ENCODE data around the gene POLN.

Gene POLN

DNA sequence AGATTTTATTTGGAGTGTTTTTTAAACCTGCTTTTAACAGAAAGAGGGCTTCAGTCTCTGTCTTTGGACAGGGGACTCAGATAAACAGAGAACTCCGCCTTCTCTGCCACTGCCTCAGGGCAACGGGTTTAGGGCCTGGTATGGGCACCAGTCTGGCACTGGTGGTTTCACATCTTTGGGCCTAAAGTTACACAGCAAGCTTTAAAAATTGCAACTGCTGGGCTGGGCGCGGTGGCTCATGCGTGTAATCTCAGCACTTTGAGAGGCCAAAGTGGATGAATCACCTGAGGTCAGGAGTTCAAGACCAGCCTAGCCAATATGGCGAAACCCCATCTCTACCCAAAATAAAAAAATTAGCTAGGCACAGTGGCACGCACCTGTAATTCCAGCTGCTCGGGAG, 193.1 kb downstream of the POLN start:
- TF ChIP-seq TCF4 (CRISPR knock-in tag; IDR thresholded peaks at IDR 0.05; ENCODE audit: borderline replicate concordance), result no peak
- TF ChIP-seq ZNF70 (CRISPR knock-in tag; IDR thresholded peaks at IDR 0.05), result no peak
- no peak for TF ChIP-seq ZC3H10 (CRISPR knock-in tag; IDR thresholded peaks at IDR 0.05)
- TF ChIP-seq ARNTL (CRISPR knock-in tag; IDR thresholded peaks at IDR 0.05; ENCODE audit: borderline replicate concordance, low read depth), result no peak
- no peak for TF ChIP-seq BACH2 (CRISPR knock-in tag; IDR thresholded peaks at IDR 0.05; ENCODE audit: borderline replicate concordance)
- no peak for ATAC-seq

DNA sequence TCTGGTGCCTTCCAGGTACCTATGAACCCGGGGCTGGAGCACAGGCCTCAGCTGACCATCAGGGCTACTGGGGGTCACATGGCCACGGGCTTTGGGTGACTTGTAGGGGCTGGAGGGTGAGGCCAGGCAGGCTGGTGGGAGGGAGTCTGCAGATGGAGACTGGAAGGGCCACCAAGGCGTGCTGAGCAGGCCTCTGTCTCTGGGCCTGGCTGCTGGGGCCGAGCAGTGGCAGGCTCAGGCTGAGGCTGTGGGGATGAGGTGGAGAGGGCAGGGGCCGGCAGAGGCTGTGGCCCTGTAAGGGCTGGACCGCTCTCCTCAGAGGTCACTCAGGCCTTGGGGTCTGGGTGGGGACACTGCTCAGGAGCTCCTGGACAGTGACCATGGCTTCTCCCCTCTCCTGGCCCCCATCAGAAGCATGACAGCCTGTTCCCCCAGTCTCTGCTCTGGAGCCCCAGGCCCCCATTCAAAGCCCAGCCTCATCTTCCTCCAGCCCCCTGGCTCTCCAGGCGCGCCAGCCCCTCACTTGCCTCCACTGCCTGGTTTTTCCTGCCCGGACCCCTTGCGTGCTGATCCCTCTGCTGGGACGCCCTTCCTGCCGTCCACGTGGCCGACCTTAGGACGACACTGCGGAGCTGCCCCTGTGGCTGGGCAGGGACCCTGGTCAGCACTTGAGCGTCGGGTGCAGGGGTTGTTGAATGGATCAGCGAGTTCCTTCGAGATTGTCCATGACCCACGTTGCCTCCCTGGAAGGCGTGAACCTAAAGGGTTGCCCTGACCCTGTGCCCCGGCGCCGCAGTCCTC, 193.9 kb downstream of the POLN start:
- no peak for TF ChIP-seq TCF4 (CRISPR knock-in tag; IDR thresholded peaks at IDR 0.05; ENCODE audit: borderline replicate concordance)
- TF ChIP-seq BACH2 (CRISPR knock-in tag; IDR thresholded peaks at IDR 0.05; ENCODE audit: borderline replicate concordance), result no peak
- TF ChIP-seq, protein P1, sequence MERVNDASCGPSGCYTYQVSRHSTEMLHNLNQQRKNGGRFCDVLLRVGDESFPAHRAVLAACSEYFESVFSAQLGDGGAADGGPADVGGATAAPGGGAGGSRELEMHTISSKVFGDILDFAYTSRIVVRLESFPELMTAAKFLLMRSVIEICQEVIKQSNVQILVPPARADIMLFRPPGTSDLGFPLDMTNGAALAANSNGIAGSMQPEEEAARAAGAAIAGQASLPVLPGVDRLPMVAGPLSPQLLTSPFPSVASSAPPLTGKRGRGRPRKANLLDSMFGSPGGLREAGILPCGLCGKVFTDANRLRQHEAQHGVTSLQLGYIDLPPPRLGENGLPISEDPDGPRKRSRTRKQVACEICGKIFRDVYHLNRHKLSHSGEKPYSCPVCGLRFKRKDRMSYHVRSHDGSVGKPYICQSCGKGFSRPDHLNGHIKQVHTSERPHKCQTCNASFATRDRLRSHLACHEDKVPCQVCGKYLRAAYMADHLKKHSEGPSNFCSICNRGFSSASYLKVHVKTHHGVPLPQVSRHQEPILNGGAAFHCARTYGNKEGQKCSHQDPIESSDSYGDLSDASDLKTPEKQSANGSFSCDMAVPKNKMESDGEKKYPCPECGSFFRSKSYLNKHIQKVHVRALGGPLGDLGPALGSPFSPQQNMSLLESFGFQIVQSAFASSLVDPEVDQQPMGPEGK (CRISPR knock-in tag; IDR thresholded peaks at IDR 0.05; ENCODE audit: borderline replicate concordance), result no peak
- TF ChIP-seq ZFP3 (CRISPR knock-in tag; IDR thresholded peaks at IDR 0.05), result no peak
- no peak for TF ChIP-seq ZNF8 (CRISPR knock-in tag; IDR thresholded peaks at IDR 0.05)
- TF ChIP-seq OSR1 (CRISPR knock-in tag; IDR thresholded peaks at IDR 0.05), result no peak
- no peak for TF ChIP-seq TOX (CRISPR knock-in tag; IDR thresholded peaks at IDR 0.05; ENCODE audit: borderline replicate concordance)
- no peak for TF ChIP-seq ZNF70 (CRISPR knock-in tag; IDR thresholded peaks at IDR 0.05)
- TF ChIP-seq ZFP30 (CRISPR knock-in tag; IDR thresholded peaks at IDR 0.05), result no peak
- TF ChIP-seq POU6F1 (CRISPR knock-in tag; IDR thresholded peaks at IDR 0.05; ENCODE audit: borderline replicate concordance, low read depth), result no peak
- TF ChIP-seq, protein P2, sequence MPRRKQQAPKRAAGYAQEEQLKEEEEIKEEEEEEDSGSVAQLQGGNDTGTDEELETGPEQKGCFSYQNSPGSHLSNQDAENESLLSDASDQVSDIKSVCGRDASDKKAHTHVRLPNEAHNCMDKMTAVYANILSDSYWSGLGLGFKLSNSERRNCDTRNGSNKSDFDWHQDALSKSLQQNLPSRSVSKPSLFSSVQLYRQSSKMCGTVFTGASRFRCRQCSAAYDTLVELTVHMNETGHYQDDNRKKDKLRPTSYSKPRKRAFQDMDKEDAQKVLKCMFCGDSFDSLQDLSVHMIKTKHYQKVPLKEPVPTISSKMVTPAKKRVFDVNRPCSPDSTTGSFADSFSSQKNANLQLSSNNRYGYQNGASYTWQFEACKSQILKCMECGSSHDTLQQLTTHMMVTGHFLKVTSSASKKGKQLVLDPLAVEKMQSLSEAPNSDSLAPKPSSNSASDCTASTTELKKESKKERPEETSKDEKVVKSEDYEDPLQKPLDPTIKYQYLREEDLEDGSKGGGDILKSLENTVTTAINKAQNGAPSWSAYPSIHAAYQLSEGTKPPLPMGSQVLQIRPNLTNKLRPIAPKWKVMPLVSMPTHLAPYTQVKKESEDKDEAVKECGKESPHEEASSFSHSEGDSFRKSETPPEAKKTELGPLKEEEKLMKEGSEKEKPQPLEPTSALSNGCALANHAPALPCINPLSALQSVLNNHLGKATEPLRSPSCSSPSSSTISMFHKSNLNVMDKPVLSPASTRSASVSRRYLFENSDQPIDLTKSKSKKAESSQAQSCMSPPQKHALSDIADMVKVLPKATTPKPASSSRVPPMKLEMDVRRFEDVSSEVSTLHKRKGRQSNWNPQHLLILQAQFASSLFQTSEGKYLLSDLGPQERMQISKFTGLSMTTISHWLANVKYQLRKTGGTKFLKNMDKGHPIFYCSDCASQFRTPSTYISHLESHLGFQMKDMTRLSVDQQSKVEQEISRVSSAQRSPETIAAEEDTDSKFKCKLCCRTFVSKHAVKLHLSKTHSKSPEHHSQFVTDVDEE (CRISPR knock-in tag; IDR thresholded peaks at IDR 0.05), result no peak
- no peak for ATAC-seq

- no peak for TF ChIP-seq ISL1 (CRISPR knock-in tag; IDR thresholded peaks at IDR 0.05)
- TF ChIP-seq TCF4 (CRISPR knock-in tag; IDR thresholded peaks at IDR 0.05; ENCODE audit: borderline replicate concordance), result no peak
- TF ChIP-seq, protein P1 (CRISPR knock-in tag; IDR thresholded peaks at IDR 0.05; ENCODE audit: borderline replicate concordance), result no peak
- TF ChIP-seq POU6F1 (CRISPR knock-in tag; IDR thresholded peaks at IDR 0.05; ENCODE audit: borderline replicate concordance, low read depth), result no peak
- TF ChIP-seq BACH2 (CRISPR knock-in tag; IDR thresholded peaks at IDR 0.05; ENCODE audit: borderline replicate concordance), result no peak
- no peak for TF ChIP-seq ZNF70 (CRISPR knock-in tag; IDR thresholded peaks at IDR 0.05)
- no peak for TF ChIP-seq TOX (CRISPR knock-in tag; IDR thresholded peaks at IDR 0.05; ENCODE audit: borderline replicate concordance)
- TF ChIP-seq CSDC2 (CRISPR knock-in tag; IDR thresholded peaks at IDR 0.05), result no peak
- TF ChIP-seq SNAI2 (CRISPR knock-in tag; IDR thresholded peaks at IDR 0.05), result no peak
- no peak for TF ChIP-seq ZNF8 (CRISPR knock-in tag; IDR thresholded peaks at IDR 0.05)
- no peak for TF ChIP-seq ZNF565 (CRISPR knock-in tag; conservative IDR thresholded peaks at IDR 0.05; ENCODE audit: low read depth)
- TF ChIP-seq, protein P3, sequence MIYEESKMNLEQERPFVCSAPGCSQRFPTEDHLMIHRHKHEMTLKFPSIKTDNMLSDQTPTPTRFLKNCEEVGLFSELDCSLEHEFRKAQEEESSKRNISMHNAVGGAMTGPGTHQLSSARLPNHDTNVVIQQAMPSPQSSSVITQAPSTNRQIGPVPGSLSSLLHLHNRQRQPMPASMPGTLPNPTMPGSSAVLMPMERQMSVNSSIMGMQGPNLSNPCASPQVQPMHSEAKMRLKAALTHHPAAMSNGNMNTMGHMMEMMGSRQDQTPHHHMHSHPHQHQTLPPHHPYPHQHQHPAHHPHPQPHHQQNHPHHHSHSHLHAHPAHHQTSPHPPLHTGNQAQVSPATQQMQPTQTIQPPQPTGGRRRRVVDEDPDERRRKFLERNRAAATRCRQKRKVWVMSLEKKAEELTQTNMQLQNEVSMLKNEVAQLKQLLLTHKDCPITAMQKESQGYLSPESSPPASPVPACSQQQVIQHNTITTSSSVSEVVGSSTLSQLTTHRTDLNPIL (CRISPR knock-in tag; IDR thresholded peaks at IDR 0.05; ENCODE audit: low read depth), result no peak
- no peak for TF ChIP-seq ZC3H10 (CRISPR knock-in tag; IDR thresholded peaks at IDR 0.05)
- TF ChIP-seq RARB (CRISPR knock-in tag; IDR thresholded peaks at IDR 0.05), result no peak
- ATAC-seq, result no peak
Measured at GRCh38 chr4:2047031-2047660, 194.8 kb downstream of the POLN start.

All from SK-N-SH treated with all-trans-retinoic acid at 6 μM for 48 hours (cell line).